Right lobe of liver (tissue), 6 donors: Measurements from ENCODE around the gene DGKH. TPM values are rescaled to one million over a fixed set of nuclear protein-coding genes. Genes with fewer than 3 reads are reported as not detected.
"Not testable (repeated sequence)": the region's sequence is repeated elsewhere in the genome, so short reads cannot be mapped to it uniquely, and the experiment has no call there.

ENCODE experiments used
- ATAC-seq, 4 donors: fragments of 200-7000 bp; cut with Tn5 transposase; one replicate each; pipeline ENCODE4 v1.9.1; 2020; ENCODE audit warnings: mild to moderate bottlenecking in 4 of 4, moderate library complexity in 4 of 4
- DNase-seq, 3 donors: peaks; one replicate each; pipeline ENCODE4 v3.0.0-alpha.2; 2020
- H3K27ac ChIP-seq, 3 donors: fragments of 200-600 bp; one replicate each; pipeline ENCODE4 v1.8.0; 2022
- H3K27me3 ChIP-seq, 2 donors: fragments of 200-600 bp; one replicate each; pipeline ENCODE4 v1.8.0; 2022
- H3K36me3 ChIP-seq, 4 donors: fragments of 200-600 bp; sonication (generic) in 1 of 4; one replicate each; pipeline versions ENCODE4 v1.5.1 to v1.8.0; 2017 to 2022; ENCODE audit warnings: control low read depth in 1 of 4
- H3K4me1 ChIP-seq, 4 donors: fragments of 200-600 bp; sonication (generic) in 1 of 4; one replicate each; pipeline versions ENCODE4 v1.5.1 to v1.8.0; 2017 to 2022; ENCODE audit warnings: control low read depth in 1 of 4
- H3K4me3 ChIP-seq, 3 donors: fragments of 200-600 bp; one replicate each; pipeline ENCODE4 v1.8.0; 2022
- H3K9me3 ChIP-seq, 4 donors: fragments of 200-600 bp; sonication (generic) in 1 of 4; one replicate each; pipeline versions ENCODE4 v1.5.1 to v1.8.0; 2017 to 2022; ENCODE audit warnings: control low read depth in 1 of 4
- POLR2A ChIP-seq: fragments of 450-650 bp; IDR thresholded peaks from one replicate; pipeline ENCODE4 v1.6.1; 2017; ENCODE audit warnings: antibody characterized with exemption, mild to moderate bottlenecking
- WGBS: methylation state at CpG from one replicate; pipeline ENCODE4 v1.1.6; 2018; ENCODE audit warnings: low coverage, low lambda C conversion rate; ENCODE audit not compliant: insufficient coverage; ENCODE audit errors: missing lambda C conversion rate; 5-methylcytosine and 5-hydroxymethylcytosine counted together
- intact Hi-C, 2 donors: fragments of 100-400 bp; cut with DNase I; formaldehyde crosslinking; loops; one replicate each; pipeline versions ENCODE4 v1.11.2 to v1.14.1; 2022
- total RNA-seq, 6 experiments: library from RNA; depleted of rRNA in 2 of 6; stranded (reverse); fragments of >200 nt in 2 of 6; fragmentation: NEBNext Ultra II Directional in 3 of 6; extraction: Animal tissue kit (Norgen Biotek cat#: 25700) in 3 of 6; gene quantifications; one replicate each; pipeline versions ENCODE4 v1.1.0 to v1.2.4, GENCODE V29; 2016 to 2023
- TF ChIP-seq, protein P1 (sequence below), 4 donors: fragments of 200-600 bp in 3 of 4; fragments of 450-650 bp in 1 of 4; IDR thresholded peaks; one replicate each; pipeline versions ENCODE4 v1.5.1 to v1.8.0; 2016 to 2022; ENCODE audit warnings: antibody characterized with exemption in 4 of 4, mild to moderate bottlenecking in 2 of 4
- donor health status: DM: no; HTN: yes; CAD: no.
- donor health status: DM: no; HTN: no; CAD: no.
- donor health status: DM: no; HTN: no; CAD: no.
- donor health status: DM: no; HTN: yes; CAD: no.
- donor health status: DM: no; HTN: yes; CAD: no.

Gene DGKH
- total RNA-seq, 6 experiments from 2014 or later = 0.95 to 5.1 (median 2.2) TPM

DNA sequence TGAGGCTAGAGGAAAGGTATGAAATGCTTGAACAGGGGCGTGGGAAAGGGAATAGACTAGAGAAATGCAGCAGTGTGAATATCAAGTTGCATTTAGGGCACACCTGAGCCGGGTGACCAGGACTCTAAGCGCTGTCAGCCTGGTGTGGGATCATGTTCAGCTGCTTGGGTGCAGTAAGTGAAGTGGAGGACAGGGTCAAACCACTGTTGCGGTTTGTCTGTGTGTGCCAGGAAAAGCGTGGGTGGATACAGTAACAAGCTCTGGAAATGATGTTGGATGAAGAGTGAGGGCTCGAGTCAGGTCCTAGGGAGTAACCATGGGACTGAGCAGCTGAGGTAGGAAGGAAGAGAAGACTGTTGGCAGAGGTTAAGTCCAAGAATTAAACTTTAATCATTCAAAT lies 15.8 kb downstream of the DGKH start:
- Histone ChIP-seq H3K36me3 (no peaks in the 10 kb centered on the region), H3K9me3 (no peaks in the 10 kb centered on the region), H3K27me3 (no peaks in the 10 kb centered on the region), H3K4me1 (no peaks in the 10 kb centered on the region), H3K27ac (no peak overlapping the region), H3K4me3 (no peak overlapping the region)
- intact Hi-C loops = no loop called here
- WGBS = 82% methylated on average over 6 of the region's 6 CpGs
- ATAC-seq (no peak), DNase-seq (no peak)
- no peak for TF ChIP-seq POLR2A
- TF ChIP-seq, protein P1, sequence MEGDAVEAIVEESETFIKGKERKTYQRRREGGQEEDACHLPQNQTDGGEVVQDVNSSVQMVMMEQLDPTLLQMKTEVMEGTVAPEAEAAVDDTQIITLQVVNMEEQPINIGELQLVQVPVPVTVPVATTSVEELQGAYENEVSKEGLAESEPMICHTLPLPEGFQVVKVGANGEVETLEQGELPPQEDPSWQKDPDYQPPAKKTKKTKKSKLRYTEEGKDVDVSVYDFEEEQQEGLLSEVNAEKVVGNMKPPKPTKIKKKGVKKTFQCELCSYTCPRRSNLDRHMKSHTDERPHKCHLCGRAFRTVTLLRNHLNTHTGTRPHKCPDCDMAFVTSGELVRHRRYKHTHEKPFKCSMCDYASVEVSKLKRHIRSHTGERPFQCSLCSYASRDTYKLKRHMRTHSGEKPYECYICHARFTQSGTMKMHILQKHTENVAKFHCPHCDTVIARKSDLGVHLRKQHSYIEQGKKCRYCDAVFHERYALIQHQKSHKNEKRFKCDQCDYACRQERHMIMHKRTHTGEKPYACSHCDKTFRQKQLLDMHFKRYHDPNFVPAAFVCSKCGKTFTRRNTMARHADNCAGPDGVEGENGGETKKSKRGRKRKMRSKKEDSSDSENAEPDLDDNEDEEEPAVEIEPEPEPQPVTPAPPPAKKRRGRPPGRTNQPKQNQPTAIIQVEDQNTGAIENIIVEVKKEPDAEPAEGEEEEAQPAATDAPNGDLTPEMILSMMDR (IDR thresholded peaks at IDR 0.05) = no peak

- no peaks in the 10 kb centered on the region for H3K27me3 ChIP-seq
- no peaks in the 10 kb centered on the region for H3K36me3 ChIP-seq
- H3K4me1 ChIP-seq = no peaks in the 10 kb centered on the region
- 88% methylated on average over 5 of the region's 5 CpGs for WGBS
- H3K4me3 ChIP-seq = no peak overlapping the region
- intact Hi-C loops = no loop called here
- H3K27ac ChIP-seq = no peak overlapping the region
- no peak for DNase-seq
- H3K9me3 ChIP-seq = no peaks in the 10 kb centered on the region
- ATAC-seq = no peak
- TF ChIP-seq, protein P1 (IDR thresholded peaks at IDR 0.05) = no peak
- no peak for TF ChIP-seq POLR2A
Measured at GRCh38 chr13:42064966-42065365, 16.5 kb downstream of the DGKH start.

DNA sequence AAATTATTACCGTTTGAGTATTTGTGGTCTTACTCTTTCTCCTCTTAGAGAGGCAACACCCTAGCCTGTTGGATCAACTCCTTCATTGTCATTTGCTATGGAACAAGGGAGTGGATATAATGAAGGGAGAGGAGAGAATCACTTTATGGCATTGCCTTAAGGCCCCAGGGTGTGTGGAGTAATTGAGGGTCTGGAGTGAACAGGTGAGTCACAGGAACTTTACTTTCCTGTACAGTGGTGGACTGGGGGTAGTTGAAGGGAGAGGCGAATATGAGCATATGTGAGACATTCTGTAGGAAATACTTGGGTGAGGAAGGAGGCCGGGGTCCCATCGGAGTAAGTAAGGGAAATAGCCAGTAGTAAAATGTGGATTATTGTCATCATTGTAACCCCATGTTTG lies 17.0 kb downstream of the DGKH start:
- H3K36me3 ChIP-seq = no peaks in the 10 kb centered on the region
- no peaks in the 10 kb centered on the region for H3K27me3 ChIP-seq
- DNase-seq (no peak), ATAC-seq (no peak)
- no peaks in the 10 kb centered on the region for H3K9me3 ChIP-seq
- no peaks in the 10 kb centered on the region for H3K4me1 ChIP-seq
- intact Hi-C loops = no loop called here
- H3K4me3 ChIP-seq = no peak overlapping the region
- no peak overlapping the region for H3K27ac ChIP-seq
- no peak for TF ChIP-seq POLR2A
- TF ChIP-seq, protein P1 (IDR thresholded peaks at IDR 0.05) = no peak
- WGBS = 95% methylated on average over 4 of the region's 4 CpGs

GRCh38 chr13:42066542-42066941 lies 18.1 kb downstream of the DGKH start:
- TF ChIP-seq, protein P1 (IDR thresholded peaks at IDR 0.05) = no peak
- TF ChIP-seq POLR2A = no peak
- intact Hi-C loops = no loop called here
- Histone ChIP-seq H3K4me3 (no peak overlapping the region), H3K27ac (no peak overlapping the region), H3K4me1 (no peaks in the 10 kb centered on the region), H3K27me3 (no peaks in the 10 kb centered on the region), H3K9me3 (no peaks in the 10 kb centered on the region), H3K36me3 (no peaks in the 10 kb centered on the region)
- ATAC-seq = no peak
- WGBS = 76% methylated on average over 5 of the region's 5 CpGs
- DNase-seq = no peak

- Histone ChIP-seq H3K36me3 (no peaks in the 10 kb centered on the region), H3K4me1 (no peaks in the 10 kb centered on the region), H3K4me3 (no peak overlapping the region), H3K27me3 (no peaks in the 10 kb centered on the region), H3K9me3 (no peaks in the 10 kb centered on the region), H3K27ac (no peak overlapping the region)
- intact Hi-C loops = no loop called here
- TF ChIP-seq, protein P1 (IDR thresholded peaks at IDR 0.05) = no peak
- TF ChIP-seq POLR2A = no peak
- DNase-seq (no peak), ATAC-seq (no peak)
- 72% methylated on average over 3 of the region's 3 CpGs for WGBS
Measured at GRCh38 chr13:42068886-42069285, 20.4 kb downstream of the DGKH start.

DNA sequence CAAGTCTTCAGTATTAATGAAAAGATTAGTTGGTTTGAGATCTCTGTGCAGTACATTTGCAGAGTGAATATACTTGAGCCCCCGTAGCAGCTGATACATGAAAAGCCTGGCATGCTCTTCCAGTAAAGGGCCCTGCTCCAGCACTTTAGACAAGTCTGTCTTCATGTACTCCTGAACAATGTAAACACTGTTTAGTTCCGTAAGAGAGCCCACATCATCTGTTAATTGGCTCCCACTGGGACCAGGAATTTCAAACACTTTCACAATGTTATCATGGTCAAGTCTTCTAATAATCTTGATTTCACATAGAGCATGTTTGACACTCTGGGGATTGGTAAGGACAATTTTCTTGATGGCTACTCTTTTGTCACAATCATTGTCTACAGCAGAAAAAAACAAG lies 22.2 kb downstream of the DGKH start:
- WGBS = 94% methylated on average over 2 of the region's 2 CpGs
- H3K4me1 ChIP-seq, H3K9me3 ChIP-seq, DNase-seq, H3K27ac ChIP-seq, intact Hi-C loops, H3K4me3 ChIP-seq, ATAC-seq, H3K27me3 ChIP-seq, H3K36me3 ChIP-seq: not testable (repeated sequence)

DNA sequence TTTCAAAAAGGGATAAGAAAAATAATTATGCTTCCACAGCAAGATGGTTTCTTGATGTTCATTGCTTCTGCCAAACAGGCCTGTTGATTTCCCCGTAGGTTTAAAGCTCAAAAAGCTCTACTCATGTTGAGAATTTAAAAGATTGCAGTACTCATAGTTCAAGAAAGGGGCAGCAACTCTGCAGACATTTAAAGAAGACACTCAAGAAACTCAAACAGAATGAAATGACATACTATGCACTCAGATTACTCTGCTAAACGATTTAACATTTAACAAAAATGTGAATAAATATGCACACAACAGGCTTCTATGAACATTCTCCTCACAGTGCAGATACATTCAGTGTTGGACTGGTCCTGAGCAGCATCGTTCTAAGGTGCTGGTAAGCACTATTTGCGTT lies 22.7 kb downstream of the DGKH start:
- H3K36me3 ChIP-seq, H3K4me1 ChIP-seq, H3K27ac ChIP-seq, DNase-seq, ATAC-seq, H3K4me3 ChIP-seq, intact Hi-C loops, H3K9me3 ChIP-seq, H3K27me3 ChIP-seq: not testable (repeated sequence)
- WGBS = 90% methylated on average over 4 of the region's 4 CpGs
